Neural cell (in vitro differentiated cells): Measurements from ENCODE around the gene DPP9. TPM values are rescaled to one million over a fixed set of nuclear protein-coding genes. Genes with fewer than 3 reads are reported as not detected.

Experiments
- H2AFZ ChIP-seq: fragments of 200-600, 300-800 bp; sonication (generic), shearing (Covaris generic); 2 replicates; pipeline ENCODE4 v1.6.0; 2014; ENCODE audit warnings: low read depth, mild to moderate bottlenecking, antibody characterized with exemption, low read length, moderate library complexity
- H3F3A ChIP-seq: fragments of 200-600 bp; shearing (Covaris generic); 2 replicates; pipeline ENCODE4 v1.6.1; 2016; ENCODE audit warnings: mild to moderate bottlenecking, moderate library complexity, mixed read lengths, antibody characterized with exemption, low read length; ENCODE audit not compliant: insufficient read depth, poor library complexity, severe bottlenecking
- H3K27ac ChIP-seq: fragments of 200-600, 300-800 bp; sonication (generic), shearing (Covaris generic); 2 replicates; pipeline ENCODE4 v1.5.1; 2014; ENCODE audit warnings: mild to moderate bottlenecking, low read length, moderate library complexity
- H3K27me3 ChIP-seq: fragments of 300-800, 200-600 bp; sonication (generic), shearing (Covaris generic); 2 replicates; pipeline ENCODE4 v1.6.0; 2014; ENCODE audit warnings: mild to moderate bottlenecking, low read depth, low read length, moderate library complexity; ENCODE audit not compliant: insufficient read depth
- H3K36me3 ChIP-seq: fragments of 300-800, 200-600 bp; sonication (generic), shearing (Covaris generic); 2 replicates; pipeline ENCODE4 v1.5.1; 2014; ENCODE audit warnings: mild to moderate bottlenecking, antibody characterized with exemption, low read length, moderate library complexity; ENCODE audit not compliant: insufficient read depth
- H3K4me2 ChIP-seq: fragments of 300-800, 200-600 bp; sonication (generic), shearing (Covaris generic); 2 replicates; pipeline ENCODE4 v1.6.0; 2014; ENCODE audit warnings: mild to moderate bottlenecking, low read length
- H3K4me3 ChIP-seq: fragments of 300-800, 200-600 bp; sonication (generic), shearing (Covaris generic); 2 replicates; pipeline ENCODE4 v1.5.1; 2014; ENCODE audit warnings: mild to moderate bottlenecking, low read length, moderate library complexity
- H3K79me2 ChIP-seq: fragments of 200-600 bp; shearing (Covaris generic); replicated peaks from 2 replicates; pipeline ENCODE4 v1.6.0; 2014; ENCODE audit warnings: mild to moderate bottlenecking, low read length, moderate library complexity; ENCODE audit not compliant: insufficient read depth
- H3K9ac ChIP-seq: fragments of 300-800, 200-600 bp; sonication (generic), shearing (Covaris generic); 2 replicates; pipeline ENCODE4 v1.6.1; 2016; ENCODE audit warnings: mild to moderate bottlenecking, low read length, mixed read lengths
- H3K9me2 ChIP-seq: fragments of 200-600 bp; shearing (Covaris generic); 2 replicates; pipeline ENCODE4 v1.6.1; 2016; ENCODE audit warnings: mild to moderate bottlenecking, low read length, mixed read lengths; ENCODE audit not compliant: insufficient read depth
- H3K9me3 ChIP-seq: fragments of 200-600, 300-800 bp; sonication (generic), shearing (Covaris generic); 2 replicates; pipeline ENCODE4 v1.6.1; 2016; ENCODE audit warnings: mild to moderate bottlenecking, mixed run types, low read length, moderate library complexity, mixed read lengths
- H4K20me1 ChIP-seq: fragments of 200-600 bp; shearing (Covaris generic); 2 replicates; pipeline ENCODE4 v1.6.1; 2016; ENCODE audit warnings: mild to moderate bottlenecking, mixed run types; ENCODE audit not compliant: insufficient read depth
- CTCF ChIP-seq: fragments of 450-650 bp; IDR thresholded peaks from 2 replicates; pipeline ENCODE4 v1.5.1; 2014; ENCODE audit warnings: antibody characterized with exemption, mild to moderate bottlenecking, moderate library complexity; ENCODE audit not compliant: poor library complexity, severe bottlenecking
- EP300 ChIP-seq: fragments of 450-650 bp; conservative IDR thresholded peaks from 2 replicates; pipeline ENCODE4 v1.6.1; 2014; ENCODE audit warnings: antibody characterized with exemption, mild to moderate bottlenecking, moderate library complexity; ENCODE audit not compliant: poor library complexity, severe bottlenecking
- EZH2 ChIP-seq: fragments of 200-600, 300-800 bp; shearing (Covaris generic), sonication (generic); IDR thresholded peaks from 2 replicates; pipeline ENCODE4 v1.6.1; 2014; ENCODE audit warnings: antibody characterized with exemption, low read length, borderline replicate concordance, mild to moderate bottlenecking; ENCODE audit not compliant: insufficient read depth, poor library complexity, severe bottlenecking
- MXI1 ChIP-seq: fragments of 450-650 bp; conservative IDR thresholded peaks from 2 replicates; pipeline ENCODE4 v1.6.1; 2014; ENCODE audit warnings: antibody characterized with exemption, mild to moderate bottlenecking; ENCODE audit not compliant: poor library complexity, severe bottlenecking
- POLR2AphosphoS5 ChIP-seq: IDR thresholded peaks from 2 replicates; pipeline ENCODE4 v1.6.1; 2012
- RAD21 ChIP-seq: fragments of 450-650 bp; conservative IDR thresholded peaks from 2 replicates; pipeline ENCODE4 v1.6.1; 2014; ENCODE audit warnings: antibody characterized with exemption, mild to moderate bottlenecking, moderate library complexity
- REST ChIP-seq: IDR thresholded peaks from 2 replicates; pipeline ENCODE4 v1.6.1; 2012; ENCODE audit warnings: borderline replicate concordance
- SMC3 ChIP-seq: fragments of 450-650 bp; conservative IDR thresholded peaks from 2 replicates; pipeline ENCODE4 v1.6.1; 2014; ENCODE audit warnings: antibody characterized with exemption, mild to moderate bottlenecking, moderate library complexity; ENCODE audit not compliant: poor library complexity
- TAF1 ChIP-seq: IDR thresholded peaks from 2 replicates; pipeline ENCODE4 v1.6.1; 2012; ENCODE audit warnings: low read depth
- polyA plus RNA-seq: library from polyadenylated mRNA; depleted of rRNA; stranded (reverse); fragments of >200 nt; gene quantifications from 2 replicates; pipeline ENCODE4 v1.2.3, GENCODE V29; 2014

The DPP9 gene
- polyA plus RNA-seq, 1 donor from 2014 or later, result 11.7 TPM

GRCh38 chr19:4657835-4658234 is 65.8 kb downstream of the DPP9 start:
- no peaks in the 10 kb centered on the region for H3K27me3 ChIP-seq
- H3K4me2 ChIP-seq, result no peak overlapping the region
- H3K9me2 ChIP-seq, result no peaks in the 10 kb centered on the region
- no peaks in the 10 kb centered on the region for H3K79me2 ChIP-seq
- no peak overlapping the region for H3K4me3 ChIP-seq
- no peaks in the 10 kb centered on the region for H3K36me3 ChIP-seq
- no peaks in the 10 kb centered on the region for H4K20me1 ChIP-seq
- H3K9me3 ChIP-seq, result no peaks in the 10 kb centered on the region
- no peak overlapping the region for H2AFZ ChIP-seq
- no peaks in the 10 kb centered on the region for H3F3A ChIP-seq
- H3K27ac ChIP-seq, result no peak overlapping the region
- H3K9ac ChIP-seq, result no peak overlapping the region
- TF ChIP-seq MXI1, result no peak
- TF ChIP-seq POLR2AphosphoS5, result no peak
- no peak for TF ChIP-seq SMC3
- no peak for TF ChIP-seq RAD21
- TF ChIP-seq CTCF, result no peak
- no peak for TF ChIP-seq TAF1
- TF ChIP-seq EZH2, result no peak
- no peak for TF ChIP-seq REST
- TF ChIP-seq EP300, result no peak

GRCh38 chr19:4657262-4657661 is 66.4 kb downstream of the DPP9 start:
- no peak overlapping the region for H3K4me2 ChIP-seq
- H3K27ac ChIP-seq, result no peak overlapping the region
- no peaks in the 10 kb centered on the region for H4K20me1 ChIP-seq
- H3K4me3 ChIP-seq, result no peak overlapping the region
- H2AFZ ChIP-seq, result no peak overlapping the region
- no peaks in the 10 kb centered on the region for H3F3A ChIP-seq
- H3K27me3 ChIP-seq, result no peaks in the 10 kb centered on the region
- no peaks in the 10 kb centered on the region for H3K9me2 ChIP-seq
- no peak overlapping the region for H3K9ac ChIP-seq
- TF ChIP-seq CTCF, result no peak
- TF ChIP-seq REST, result no peak
- no peak for TF ChIP-seq RAD21
- no peaks in the 10 kb centered on the region for H3K9me3 ChIP-seq
- H3K36me3 ChIP-seq, result no peaks in the 10 kb centered on the region
- H3K79me2 ChIP-seq, result no peaks in the 10 kb centered on the region
